GM12878 (cell line): ENCODE results near the gene HOXA10. TPM values are rescaled to one million over a fixed set of nuclear protein-coding genes. Genes with fewer than 3 reads are reported as not detected.

Experiments used
- ATAC-seq: fragments of 200-7000 bp; cut with Tn5 transposase; 3 replicates; pipeline ENCODE4 v1.9.1; 2020; ENCODE audit warnings: mild to moderate bottlenecking, moderate library complexity
- BruUV-seq: library from RNA; stranded (reverse); fragments of 400-500 nt; replicated peaks from 2 replicates; lab custom pipeline; 2021; lab: Mats Ljungman, UMichigan
- CTCF ChIA-PET: fragments of 300-600 bp; sonication (Branson Sonifier 250); formaldehyde crosslinking; extraction: SDS; loops from one replicate; lab custom pipeline; 2021; ENCODE audit warnings: inconsistent platforms; lab: Yijun Ruan, JAX
- POLR2A ChIA-PET: fragments of 350-600 bp; formaldehyde crosslinking; extraction: SDS; loops from one replicate; lab custom pipeline; 2021; ENCODE audit warnings: inconsistent platforms; lab: Charles Lee
- RAD21 ChIA-PET: fragments of 300-600 bp; sonication (Branson Sonifier 250); formaldehyde crosslinking; loops from one replicate; lab custom pipeline; 2023; ENCODE audit warnings: antibody characterized with exemption; ENCODE audit not compliant: unreplicated experiment; lab: Charles Lee
- SMC1A ChIA-PET: fragments of 300-600 bp; sonication (Branson Sonifier 250); formaldehyde crosslinking; loops from one replicate; lab custom pipeline; 2023; ENCODE audit not compliant: unreplicated experiment, uncharacterized antibody; lab: Charles Lee
- DNase-seq: peaks from one replicate; pipeline ENCODE4 v3.0.0-alpha.2; 2011; ENCODE audit warnings: low read depth, low spot score
- FAIRE-seq: peaks from 3 replicates; lab custom pipeline; 2011; peaks lifted over from hg19 to GRCh38; lab: Jason Lieb, UNC
- H2AFZ ChIP-seq: 2 replicates; pipeline ENCODE4 v1.6.0; 2011; ENCODE audit warnings: low read depth, low read length, control low read depth; ENCODE audit not compliant: control insufficient read depth
- H3K27ac ChIP-seq: 2 replicates; pipeline ENCODE4 v1.5.1; 2011; ENCODE audit warnings: control low read depth; ENCODE audit not compliant: control insufficient read depth, insufficient read depth
- H3K27me3 ChIP-seq, 2 experiments: replicated peaks in 1 of 2; 2 replicates each; pipeline versions ENCODE4 v1.6.0 to v1.6.1; 2011; ENCODE audit warnings: low read length in 1 of 2; ENCODE audit not compliant: control insufficient read depth in 2 of 2, insufficient read depth in 2 of 2
- H3K36me3 ChIP-seq, 2 experiments: 2 replicates each; pipeline ENCODE4 v1.5.1; 2011; ENCODE audit warnings: low read length in 1 of 2; ENCODE audit not compliant: control insufficient read depth in 2 of 2, insufficient read depth in 2 of 2
- H3K4me1 ChIP-seq: 2 replicates; pipeline ENCODE4 v1.6.1; 2011; ENCODE audit warnings: mild to moderate bottlenecking, low read length, moderate library complexity, mixed read lengths; ENCODE audit not compliant: control insufficient read depth, insufficient read depth
- H3K4me2 ChIP-seq: 2 replicates; pipeline ENCODE4 v1.6.0; 2011; ENCODE audit warnings: control low read depth; ENCODE audit not compliant: control insufficient read depth, insufficient read depth
- H3K4me3 ChIP-seq: fragments of 200-600 bp; sonication (generic); 2 replicates; pipeline ENCODE4 v1.5.1; 2016
- H3K79me2 ChIP-seq: 2 replicates; pipeline ENCODE4 v1.6.0; 2011; ENCODE audit warnings: low read length; ENCODE audit not compliant: control insufficient read depth, insufficient read depth
- H3K9ac ChIP-seq: 2 replicates; pipeline ENCODE4 v1.8.0; 2011; ENCODE audit warnings: low read length, control low read depth, mixed read lengths; ENCODE audit not compliant: control insufficient read depth, insufficient read depth
- H3K9me3 ChIP-seq: replicated peaks from 3 replicates; pipeline ENCODE4 v1.5.1; 2011; ENCODE audit warnings: mild to moderate bottlenecking, low read length; ENCODE audit not compliant: control insufficient read depth, insufficient read depth
- H4K20me1 ChIP-seq: 2 replicates; pipeline ENCODE4 v1.6.0; 2011; ENCODE audit not compliant: control insufficient read depth, insufficient read depth
- ATF2 ChIP-seq: IDR thresholded peaks from 2 replicates; pipeline ENCODE4 v1.6.1; 2012; ENCODE audit warnings: low read length, inconsistent platforms
- CEBPB ChIP-seq, 2 experiments: fragments of 150-350 bp in 1 of 2; IDR thresholded peaks; 2 replicates each; pipeline ENCODE4 v1.6.1; 2012 to 2014; ENCODE audit warnings: low read depth in 2 of 2, low read length in 2 of 2, borderline replicate concordance in 1 of 2, inconsistent platforms in 1 of 2
- KAT2A ChIP-seq: conservative IDR thresholded peaks from 2 replicates; pipeline ENCODE4 v1.6.1; 2011; ENCODE audit warnings: low read depth, low read length; ENCODE audit not compliant: control insufficient read depth
- NFYB ChIP-seq: IDR thresholded peaks from 2 replicates; pipeline ENCODE4 v1.6.1; 2011; ENCODE audit warnings: low read depth, mild to moderate bottlenecking, low read length, improper control_type of control experiment, moderate library complexity; ENCODE audit not compliant: insufficient read depth
- NRF1 ChIP-seq: conservative IDR thresholded peaks from 2 replicates; pipeline ENCODE4 v1.6.1; 2011; ENCODE audit warnings: mild to moderate bottlenecking, low read depth, low read length, improper control_type of control experiment
- RBBP5 ChIP-seq: fragments of 200-600 bp; sonication (generic); conservative IDR thresholded peaks from 2 replicates; pipeline ENCODE4 v1.6.1; 2016
- SIN3A ChIP-seq: IDR thresholded peaks from 2 replicates; pipeline ENCODE4 v1.6.1; 2012; ENCODE audit warnings: low read depth, low read length, improper control_type of control experiment
- TARDBP ChIP-seq: IDR thresholded peaks from 2 replicates; pipeline ENCODE4 v1.6.1; 2016; ENCODE audit warnings: borderline replicate concordance
- TCF12 ChIP-seq: IDR thresholded peaks from 2 replicates; pipeline ENCODE4 v1.6.1; 2011; ENCODE audit warnings: low read depth, mild to moderate bottlenecking, low read length
- TCF7 ChIP-seq: IDR thresholded peaks from 2 replicates; pipeline ENCODE4 v1.6.1; 2014; ENCODE audit warnings: antibody characterized with exemption, borderline replicate concordance
- ZBTB33 ChIP-seq: fragments of 450-650 bp; IDR thresholded peaks from 2 replicates; pipeline ENCODE4 v1.6.1; 2017; ENCODE audit warnings: mild to moderate bottlenecking
- ZNF622 ChIP-seq: fragments of 450-650 bp; IDR thresholded peaks from 2 replicates; pipeline ENCODE4 v1.6.1; 2017; ENCODE audit warnings: mild to moderate bottlenecking, inconsistent platforms
- ZZZ3 ChIP-seq: IDR thresholded peaks from 2 replicates; pipeline ENCODE4 v1.6.1; 2011; ENCODE audit warnings: low read depth; ENCODE audit not compliant: control insufficient read depth, insufficient read length
- WGBS: methylation state at CpG from one replicate; pipeline ENCODE4 v1.1.6; 2016; ENCODE audit warnings: low lambda C conversion rate; ENCODE audit not compliant: insufficient replicate concordance, insufficient coverage; ENCODE audit errors: missing lambda C conversion rate; 5-methylcytosine and 5-hydroxymethylcytosine counted together
- in situ Hi-C: fragments of 300-500 bp; cut with MboI; formaldehyde crosslinking; loops from 9 replicates; pipeline ENCODE4 v1.14.3; 2018; ENCODE audit warnings: mixed read lengths
- intact Hi-C: fragments of 100-400 bp; cut with micrococcal nuclease; formaldehyde crosslinking; loops from one replicate; pipeline ENCODE4 v1.14.2; 2022; ENCODE audit not compliant: unreplicated experiment
- polyA plus RNA-seq, 11 experiments: library from polyadenylated mRNA; depleted of rRNA in 4 of 11; unstranded in 6 of 11; stranded (reverse) in 5 of 11; fragments of >200 nt; fragmentation: Nextera tagmentation in 4 of 11; fragmentation: Illumina TruSeq in 1 of 11; extraction: Ambion mirVana in 4 of 11; extraction: Trizol in 1 of 11; gene quantifications; 1 replicate in 1 of 11; 2 replicates in 10 of 11; pipeline versions ENCODE4 v1.2.1 to v1.2.3, GENCODE V29; 2011 to 2016; ENCODE audit warnings: inconsistent platforms in 2 of 11, missing spikeins in 2 of 11, low read depth in 1 of 11
- total RNA-seq, 4 experiments: library from RNA; depleted of rRNA in 3 of 4; stranded (reverse); fragments of >200 nt in 3 of 4; fragmentation: Illumina TruSeq in 1 of 4; extraction: Trizol in 1 of 4; gene quantifications; 2 replicates each; pipeline versions ENCODE4 v1.2.1 to v1.2.3, GENCODE V29; 2013 to 2021

Gene HOXA10
- total and polyA plus RNA-seq, 10 of the 15 experiments (the other 5 are each of a cell fraction or from before 2014, with no cell fraction given), result not detected

GRCh38 chr7:27184337-27185012 lies 10.4 kb upstream of the HOXA10 start:
- FAIRE-seq (no peak), ATAC-seq (peak; percentile 71), DNase-seq (no peak)
- SMC1A ChIA-PET, result no interaction called here
- peak overlapping the region; percentile 22 for H3K4me2 ChIP-seq
- RAD21 ChIA-PET, result interaction anchor here (0.7 to 1.4 kb wide), 2 partner anchors 11 to 1820 kb away, joined by 3 to 4 read pairs; no protein-coding TSS in a partner anchor
- no peaks in the 10 kb centered on the region for H3K79me2 ChIP-seq
- H4K20me1 ChIP-seq, result no peaks in the 10 kb centered on the region
- H3K36me3 ChIP-seq, result no peaks in the 10 kb centered on the region
- POLR2A ChIA-PET, result no interaction called here
- in situ Hi-C loops (no loop called here), intact Hi-C loops (no loop called here)
- H3K9ac ChIP-seq, result no peak overlapping the region
- no peak overlapping the region for H3K4me3 ChIP-seq
- H3K27me3 ChIP-seq, result peaks cover 37 to 50% of the 10 kb centered on the region in 2 experiments
- BruUV-seq, result no TSS peak
- no peak overlapping the region for H2AFZ ChIP-seq
- 33% methylated on average over 64 of the region's 72 CpGs for WGBS
- H3K9me3 ChIP-seq, result no peaks in the 10 kb centered on the region; the same call in 2 of the 3 replicates
- no peak overlapping the region for H3K27ac ChIP-seq
- CTCF ChIA-PET, result no interaction called here
- no peaks in the 10 kb centered on the region for H3K4me1 ChIP-seq
- TF ChIP-seq CEBPB (IDR thresholded peaks at IDR 0.05; ENCODE audit: borderline replicate concordance in 1 of 2, low read depth in 2 of 2, low read length in 2 of 2) (no peak), ZZZ3 (no peak), TCF12 (no peak), NRF1 (no peak)
- TF ChIP-seq, all 136 proteins: peak for 0

- intact Hi-C loops (no loop called here), in situ Hi-C loops (no loop called here)
- ChIA-PET RAD21 (interaction anchor here (0.7 to 1.4 kb wide), 2 partner anchors 12 to 1820 kb away, joined by 3 to 4 read pairs; no protein-coding TSS in a partner anchor), CTCF (no interaction called here), POLR2A (no interaction called here), SMC1A (no interaction called here)
- Histone ChIP-seq H3K4me3 (no peak overlapping the region), H3K4me2 (peak overlapping the region; percentile 22; the same call in 1 of the 2 replicates), H3K27ac (no peak overlapping the region), H3K36me3 (no peaks in the 10 kb centered on the region), H3K9me3 (no peaks in the 10 kb centered on the region; the same call in 2 of the 3 replicates), H3K9ac (no peak overlapping the region), H2AFZ (no peak overlapping the region; the same call in 1 of the 2 replicates), H3K4me1 (no peaks in the 10 kb centered on the region), H4K20me1 (no peaks in the 10 kb centered on the region), H3K27me3 (peaks cover 33 to 45% of the 10 kb centered on the region in 2 experiments), H3K79me2 (no peaks in the 10 kb centered on the region)
- no TSS peak for BruUV-seq
- DNase-seq, result no peak
- no peak for FAIRE-seq
- WGBS, result 33% methylated on average over 30 of the region's 30 CpGs
- ATAC-seq, result no peak
- TF ChIP-seq TCF7 (no peak), NFYB (no peak), SIN3A (no peak), ZNF622 (no peak), TARDBP (no peak), KAT2A (no peak), RBBP5 (no peak), ATF2 (no peak), ZBTB33 (no peak)
Observed at GRCh38 chr7:27183682-27184336, 9.7 kb upstream of the HOXA10 start.
